ENCODE data around the gene GPM6B. TPM values are rescaled to one million over a fixed set of nuclear protein-coding genes. Genes with fewer than 3 reads are reported as not detected.

The GPM6B gene
- total and polyA plus RNA-seq, 10 donors, result 2.0 to 67.1 (median 23.7) TPM

- intact Hi-C loops (cut with DNase I; ENCODE audit: low total_unique reads), result no loop called here
- Histone ChIP-seq H3K27me3 (replicated peaks in 1 of 7) (no peaks in the 10 kb centered on the region), H3K36me3 (peaks cover 0 to 56% (median 18%) of the 10 kb centered on the region in 6 donors), H3K4me3 (no peak overlapping the region), H3K4me1 (peaks cover 0 to 34% (median 4%) of the 10 kb centered on the region in 6 donors), H3K9me3 (peaks cover 0 to 3% (median 0%) of the 10 kb centered on the region in 8 donors), H3K27ac (no peak overlapping the region)
- no peak for TF ChIP-seq POLR2A (IDR thresholded peaks at IDR 0.05)
- no peak for TF ChIP-seq POLR2AphosphoS5 (IDR thresholded peaks at IDR 0.05)
- no peak for TF ChIP-seq CTCF (IDR thresholded peaks at IDR 0.05 in 8 of 11, conservative IDR thresholded peaks at IDR 0.05 in 3 of 11)
- 90 to 99% (median 96%) methylated on average over 4 of the region's 4 CpGs for WGBS, 5 donors
- no peak for DNase-seq
Measured at GRCh38 chrX:13721371-13721770, 95.5 kb downstream of the GPM6B start.

Other genes with a start within 250 kb of the GPM6B start
- gene EGFL6, start 247.5 kb downstream of the GPM6B start, total RNA-seq, result under 1 TPM in 2 of 7 donors, not detected in 5; 0.19 to 0.44 TPM
- under 1 TPM; 0.06 to 0.20 (median 0.15) TPM for gene EGFL6, start 247.5 kb downstream of the GPM6B start, polyA plus RNA-seq
- 10 to 100 TPM in 3 of 7 donors, 1 to 10 TPM in 4; 7.0 to 11.6 (median 8.8) TPM for gene TCEANC, start 164.0 kb downstream of the GPM6B start, total RNA-seq
- 1 to 10 TPM; 2.6 to 3.7 (median 3.5) TPM for gene TCEANC, start 164.0 kb downstream of the GPM6B start, polyA plus RNA-seq
- 10 to 100 TPM; 24.7 to 36.5 (median 30.7) TPM for gene RAB9A, start 128.0 kb downstream of the GPM6B start, total RNA-seq
- gene RAB9A, start 128.0 kb downstream of the GPM6B start, polyA plus RNA-seq, result 10 to 100 TPM; 20.3 to 24.1 (median 23.1) TPM
- gene TRAPPC2, start 82.5 kb downstream of the GPM6B start, total RNA-seq, result 10 to 100 TPM; 21.2 to 29.5 (median 23.8) TPM
- gene TRAPPC2, start 82.5 kb downstream of the GPM6B start, polyA plus RNA-seq, result 10 to 100 TPM; 10.8 to 12.0 (median 11.2) TPM
- gene OFD1, start 82.3 kb downstream of the GPM6B start, total RNA-seq, result 10 to 100 TPM; 33.6 to 54.8 (median 47.7) TPM
- 100 to 1,000 TPM in 1 of 3 donors, 10 to 100 TPM in 2; 52.1 to 138 (median 54.0) TPM for gene OFD1, start 82.3 kb downstream of the GPM6B start, polyA plus RNA-seq
- gene GEMIN8, start 212.8 kb upstream of the GPM6B start, total RNA-seq, result 10 to 100 TPM; 11.6 to 17.0 (median 14.5) TPM
- gene GEMIN8, start 212.8 kb upstream of the GPM6B start, polyA plus RNA-seq, result 10 to 100 TPM; 13.7 to 20.6 (median 18.9) TPM